ENCODE measurements around the gene TEX30. TPM values are rescaled to one million over a fixed set of nuclear protein-coding genes. Genes with fewer than 3 reads are reported as not detected.
A peak's percentile ranks its signal among the peaks of the same experiment; 100 is the strongest.

The TEX30 gene
- total RNA-seq, 1 donor from 2014 or later, result 10.1 TPM

- no peak for DNase-seq (ENCODE audit: low spot score)
These were observed 6.0 kb upstream of the TEX30 start for GRCh38 chr13:102779436-102780159.

- DNase-seq (ENCODE audit: low spot score), result no peak
These were observed 4.2 kb upstream of the TEX30 start for GRCh38 chr13:102777736-102778135.

- DNase-seq (ENCODE audit: low spot score), result no peak
These were observed 2.7 kb upstream of the TEX30 start for GRCh38 chr13:102776271-102776670.

GRCh38 chr13:102774591-102775520, 1.3 kb upstream of the TEX30 start:
- no peak for DNase-seq (ENCODE audit: low spot score)

- DNase-seq (ENCODE audit: low spot score), result no peak
These were observed 605 bp upstream of the TEX30 start for GRCh38 chr13:102774214-102774568.

GRCh38 chr13:102772042-102772425, 1.6 kb downstream of the TEX30 start:
- no peak for DNase-seq (ENCODE audit: low spot score)

- DNase-seq (ENCODE audit: low spot score), result no peak
These were observed 2.1 kb downstream of the TEX30 start for GRCh38 chr13:102771298-102772041.

GRCh38 chr13:102770435-102770834, 3.2 kb downstream of the TEX30 start:
- DNase-seq (ENCODE audit: low spot score), result no peak

- peak; percentile 5 for DNase-seq (ENCODE audit: low spot score)
These were observed 3.9 kb downstream of the TEX30 start for GRCh38 chr13:102769679-102770078.

GRCh38 chr13:102768909-102769308, 4.7 kb downstream of the TEX30 start:
- no peak for DNase-seq (ENCODE audit: low spot score)

- no peak for DNase-seq (ENCODE audit: low spot score)
These were observed 9.8 kb downstream of the TEX30 start for GRCh38 chr13:102763741-102764140.

GRCh38 chr13:102761071-102761470, 12.5 kb downstream of the TEX30 start:
- no peak for DNase-seq (ENCODE audit: low spot score)

GRCh38 chr13:102758842-102759241, 14.7 kb downstream of the TEX30 start:
- DNase-seq (ENCODE audit: low spot score), result no peak

GRCh38 chr13:102757006-102757405, 16.6 kb downstream of the TEX30 start:
- no peak for DNase-seq (ENCODE audit: low spot score)

GRCh38 chr13:102751886-102752285, 21.7 kb downstream of the TEX30 start:
- DNase-seq (ENCODE audit: low spot score), result no peak

- no peak for DNase-seq (ENCODE audit: low spot score)
These were observed 31.1 kb downstream of the TEX30 start for GRCh38 chr13:102742506-102742905.

- peak; percentile 83 for DNase-seq (ENCODE audit: low spot score)
These were observed 31.5 kb downstream of the TEX30 start for GRCh38 chr13:102742101-102742500.

- DNase-seq (ENCODE audit: low spot score), result peak; percentile 20
These were observed 43.9 kb downstream of the TEX30 start for GRCh38 chr13:102729560-102730270.

GRCh38 chr13:102726430-102726829, 47.2 kb downstream of the TEX30 start:
- DNase-seq (ENCODE audit: low spot score), result no peak

- DNase-seq (ENCODE audit: low spot score), result peak; percentile 60
These were observed 48.7 kb downstream of the TEX30 start for GRCh38 chr13:102724923-102725322.

- no peak for DNase-seq (ENCODE audit: low spot score)
These were observed 51.8 kb downstream of the TEX30 start for GRCh38 chr13:102721800-102722231.
